Tibial artery (tissue), 4 donors: ENCODE results near the gene MTMR3.

Source experiments
- DNase-seq, 2 donors: peaks; one replicate each; pipeline ENCODE4 v3.0.0-alpha.2; 2019
- H3K27ac ChIP-seq, 2 donors: fragments of 200-600 bp; sonication (generic) in 1 of 2; 1 replicate in 1 of 2; 2 replicates in 1 of 2; pipeline ENCODE4 v1.5.1; 2018 to 2019; ENCODE audit warnings: mild to moderate bottlenecking in 1 of 2
- H3K27me3 ChIP-seq, 2 donors: fragments of 200-600 bp; sonication (generic) in 1 of 2; one replicate each; pipeline versions ENCODE4 v1.5.1 to v1.6.0; 2016 to 2019
- H3K36me3 ChIP-seq, 3 donors: fragments of 200-600 bp; sonication (generic) in 2 of 3; one replicate each; pipeline ENCODE4 v1.5.1; 2016 to 2019; ENCODE audit warnings: mild to moderate bottlenecking in 2 of 3
- H3K4me1 ChIP-seq, 4 donors: fragments of 200-600 bp; sonication (generic) in 2 of 4; 1 replicate in 3 of 4; 2 replicates in 1 of 4; pipeline ENCODE4 v1.5.1; 2016 to 2019
- H3K4me3 ChIP-seq, 2 donors: fragments of 200-600 bp; sonication (generic) in 1 of 2; 1 replicate in 1 of 2; 2 replicates in 1 of 2; pipeline ENCODE4 v1.5.1; 2018 to 2019; ENCODE audit warnings: mild to moderate bottlenecking in 2 of 2
- H3K9me3 ChIP-seq, 3 donors: fragments of 200-600 bp; sonication (generic) in 1 of 3; one replicate each; pipeline ENCODE4 v1.5.1; 2016 to 2019
- intact Hi-C: fragments of 100-400 bp; cut with DNase I; formaldehyde crosslinking; loops from one replicate; pipeline ENCODE4 v1.15.0; 2023; ENCODE audit warnings: low total_unique reads
- TF ChIP-seq, protein P1 (sequence below), 2 experiments: fragments of 200-600 bp in 1 of 2; fragments of 450-650 bp in 1 of 2; IDR thresholded peaks; one replicate each; pipeline ENCODE4 v1.5.1; 2017 to 2019; ENCODE audit warnings: antibody characterized with exemption in 2 of 2, mild to moderate bottlenecking in 1 of 2, moderate library complexity in 1 of 2

Gene MTMR3

DNA sequence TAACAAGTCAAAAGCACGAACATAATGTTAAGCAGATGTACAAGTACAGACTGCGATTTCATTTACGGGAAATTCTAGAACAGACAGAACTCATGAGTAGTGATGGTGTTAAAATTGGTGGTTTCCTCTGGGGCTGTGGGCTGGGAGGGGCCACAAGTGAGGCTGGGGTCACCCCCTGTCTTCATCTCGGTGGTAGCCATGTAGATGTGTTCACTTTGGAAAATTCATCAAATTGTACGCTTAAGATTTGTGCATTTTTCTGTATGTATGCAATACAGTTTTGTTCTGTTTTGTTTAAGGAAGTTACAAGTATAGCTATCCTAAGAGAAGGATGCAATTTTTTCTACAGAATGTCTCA, 44.4 kb upstream of the MTMR3 start:
- H3K4me3 ChIP-seq = peak overlapping the region; percentile 89 to 99
- H3K27me3 ChIP-seq = no peaks in the 10 kb centered on the region
- intact Hi-C loops = loop anchor here (5.0 to 10.0 kb wide), 2 partner anchors 71 to 166 kb away; partner anchors contain the start of genes UQCR10 and ZMAT5
- DNase-seq = no peak
- H3K36me3 ChIP-seq = peaks cover 0 to 15% (median 10%) of the 10 kb centered on the region in 3 donors
- TF ChIP-seq, protein P1, sequence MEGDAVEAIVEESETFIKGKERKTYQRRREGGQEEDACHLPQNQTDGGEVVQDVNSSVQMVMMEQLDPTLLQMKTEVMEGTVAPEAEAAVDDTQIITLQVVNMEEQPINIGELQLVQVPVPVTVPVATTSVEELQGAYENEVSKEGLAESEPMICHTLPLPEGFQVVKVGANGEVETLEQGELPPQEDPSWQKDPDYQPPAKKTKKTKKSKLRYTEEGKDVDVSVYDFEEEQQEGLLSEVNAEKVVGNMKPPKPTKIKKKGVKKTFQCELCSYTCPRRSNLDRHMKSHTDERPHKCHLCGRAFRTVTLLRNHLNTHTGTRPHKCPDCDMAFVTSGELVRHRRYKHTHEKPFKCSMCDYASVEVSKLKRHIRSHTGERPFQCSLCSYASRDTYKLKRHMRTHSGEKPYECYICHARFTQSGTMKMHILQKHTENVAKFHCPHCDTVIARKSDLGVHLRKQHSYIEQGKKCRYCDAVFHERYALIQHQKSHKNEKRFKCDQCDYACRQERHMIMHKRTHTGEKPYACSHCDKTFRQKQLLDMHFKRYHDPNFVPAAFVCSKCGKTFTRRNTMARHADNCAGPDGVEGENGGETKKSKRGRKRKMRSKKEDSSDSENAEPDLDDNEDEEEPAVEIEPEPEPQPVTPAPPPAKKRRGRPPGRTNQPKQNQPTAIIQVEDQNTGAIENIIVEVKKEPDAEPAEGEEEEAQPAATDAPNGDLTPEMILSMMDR (IDR thresholded peaks at IDR 0.05) = no peak
- peak overlapping the region; percentile 66 to 83 for H3K27ac ChIP-seq
- H3K4me1 ChIP-seq = peaks cover 0 to 22% (median 11%) of the 10 kb centered on the region in 4 donors
- H3K9me3 ChIP-seq = no peaks in the 10 kb centered on the region

DNA sequence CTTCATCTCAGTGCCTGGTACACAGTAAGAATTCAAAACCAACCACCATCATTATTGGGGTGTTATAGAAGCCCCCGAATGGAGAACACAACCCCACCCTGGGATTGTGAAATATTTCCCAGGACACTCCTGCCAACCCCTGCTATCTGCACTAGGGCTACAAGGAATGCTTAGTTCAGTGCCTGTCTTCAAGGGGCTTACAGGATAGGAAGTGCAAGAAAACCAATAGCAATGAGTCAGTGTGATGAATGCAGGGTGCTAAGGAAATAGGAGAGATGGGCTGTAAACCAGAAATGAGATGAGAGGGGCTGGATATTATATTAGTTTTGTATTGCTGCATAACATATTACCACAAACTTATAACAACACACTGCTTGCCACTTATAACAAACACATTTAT, 43.9 kb upstream of the MTMR3 start:
- H3K4me1 ChIP-seq = peaks cover 0 to 22% (median 11%) of the 10 kb centered on the region in 4 donors
- H3K27ac ChIP-seq = peak overlapping the region; percentile 66 to 83
- no peak overlapping the region for H3K4me3 ChIP-seq
- TF ChIP-seq, protein P1 (IDR thresholded peaks at IDR 0.05) = no peak
- H3K9me3 ChIP-seq = no peaks in the 10 kb centered on the region
- intact Hi-C loops = loop anchor here (5.0 to 10.0 kb wide), 2 partner anchors 72 to 166 kb away; partner anchors contain the start of genes UQCR10 and ZMAT5
- no peaks in the 10 kb centered on the region for H3K27me3 ChIP-seq
- no peak for DNase-seq
- peaks cover 0 to 10% (median 6%) of the 10 kb centered on the region in 3 donors for H3K36me3 ChIP-seq

DNA sequence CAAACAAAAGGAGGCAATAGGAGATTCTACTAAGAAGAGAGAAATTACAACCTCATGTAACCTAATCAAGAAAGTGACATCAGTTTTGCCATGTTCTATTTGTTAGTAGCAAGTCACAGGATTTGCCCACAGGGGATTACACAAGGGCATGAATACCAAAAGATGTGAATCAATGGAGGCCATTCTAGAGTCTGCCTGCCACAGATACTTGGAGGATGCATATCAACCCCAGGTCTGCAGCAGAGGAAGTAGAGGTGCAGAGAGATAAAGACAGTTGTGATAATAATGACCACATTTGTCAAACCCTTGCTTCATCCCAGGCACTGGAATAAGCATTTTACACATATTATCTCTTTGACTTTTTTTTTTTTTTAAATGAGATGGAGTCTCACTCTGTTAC, 42.5 kb upstream of the MTMR3 start:
- DNase-seq = no peak
- TF ChIP-seq, protein P1 (IDR thresholded peaks at IDR 0.05) = no peak
- H3K9me3 ChIP-seq = no peaks in the 10 kb centered on the region
- H3K4me1 ChIP-seq = peaks cover 0 to 22% (median 11%) of the 10 kb centered on the region in 4 donors
- no peaks in the 10 kb centered on the region for H3K36me3 ChIP-seq
- H3K27ac ChIP-seq = no peak overlapping the region
- intact Hi-C loops = no loop called here
- no peak overlapping the region for H3K4me3 ChIP-seq
- H3K27me3 ChIP-seq = no peaks in the 10 kb centered on the region

DNA sequence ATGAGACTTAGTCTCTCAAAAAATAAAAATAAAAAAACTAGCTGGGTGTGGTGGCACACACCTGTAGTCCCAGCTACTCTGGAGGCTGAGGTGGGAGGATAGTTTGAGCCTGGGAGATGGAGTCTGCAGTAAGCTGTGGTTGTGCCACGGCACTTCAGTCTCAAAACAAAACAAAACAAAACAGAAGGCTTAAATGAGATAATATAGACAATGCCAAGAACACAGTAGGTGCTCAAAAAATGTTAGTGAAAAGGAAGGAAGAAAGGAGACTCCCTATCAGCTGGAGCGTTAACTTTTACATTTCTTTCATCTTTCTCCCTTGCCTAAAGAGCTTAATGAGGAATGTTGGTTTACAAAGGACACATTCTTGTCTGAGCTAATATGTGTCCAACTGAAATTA, 40.8 kb upstream of the MTMR3 start:
- Histone ChIP-seq H3K4me1 (peaks cover 0 to 11% (median 7%) of the 10 kb centered on the region in 4 donors), H3K4me3 (no peak overlapping the region), H3K27me3 (no peaks in the 10 kb centered on the region), H3K27ac (no peak overlapping the region), H3K9me3 (no peaks in the 10 kb centered on the region), H3K36me3 (no peaks in the 10 kb centered on the region)
- TF ChIP-seq, protein P1 (IDR thresholded peaks at IDR 0.05) = no peak
- intact Hi-C loops = no loop called here
- DNase-seq = no peak

DNA sequence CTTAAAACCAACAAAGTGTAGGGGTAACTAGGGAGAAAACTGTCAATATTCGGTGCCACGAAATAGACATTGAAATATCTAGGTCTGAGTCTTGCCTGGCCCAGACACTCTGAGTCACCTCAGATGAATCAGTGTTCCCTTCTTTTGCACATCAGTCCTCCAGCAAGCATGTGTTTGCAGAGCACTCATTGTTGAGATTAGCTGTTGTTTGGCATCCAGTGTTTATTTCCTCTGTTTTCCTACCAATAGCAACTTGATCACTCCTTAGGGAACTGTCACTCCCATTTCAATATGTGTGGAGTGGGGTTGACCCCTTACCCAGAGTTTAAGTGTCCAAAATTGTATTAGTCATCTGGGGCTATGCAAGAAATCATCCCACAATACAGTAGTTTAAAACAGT, 40.2 kb upstream of the MTMR3 start:
- Histone ChIP-seq H3K9me3 (no peaks in the 10 kb centered on the region), H3K4me3 (no peak overlapping the region), H3K27me3 (no peaks in the 10 kb centered on the region), H3K27ac (no peak overlapping the region), H3K4me1 (peaks cover 0 to 6% (median 3%) of the 10 kb centered on the region in 4 donors), H3K36me3 (no peaks in the 10 kb centered on the region)
- peak in 1 of 2 donors; percentile 54 for DNase-seq
- TF ChIP-seq, protein P1 (IDR thresholded peaks at IDR 0.05) = no peak
- intact Hi-C loops = no loop called here

DNA sequence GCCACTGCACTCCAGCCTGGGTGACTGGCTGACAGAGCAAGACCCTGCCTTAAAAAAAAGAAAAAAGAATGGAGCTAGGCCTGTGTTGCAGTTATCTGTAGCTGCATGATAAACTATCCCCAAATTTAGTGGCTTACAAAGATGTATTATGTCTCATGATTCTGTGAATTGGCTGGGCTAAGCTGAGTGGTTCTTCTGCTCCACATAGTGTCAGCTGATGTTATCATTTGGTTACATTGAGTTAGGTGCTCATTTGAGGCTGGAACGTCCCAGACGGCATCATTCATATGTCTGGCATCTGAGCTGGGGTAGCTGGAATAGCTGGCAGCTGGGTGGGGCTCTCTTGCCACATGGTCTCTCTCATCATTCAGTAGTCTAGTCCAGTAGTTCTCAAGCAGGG, 36.7 kb upstream of the MTMR3 start:
- TF ChIP-seq, protein P1 (IDR thresholded peaks at IDR 0.05) = no peak
- Histone ChIP-seq H3K9me3 (no peaks in the 10 kb centered on the region), H3K27ac (no peak overlapping the region), H3K4me3 (no peak overlapping the region), H3K27me3 (no peaks in the 10 kb centered on the region), H3K4me1 (no peaks in the 10 kb centered on the region), H3K36me3 (no peaks in the 10 kb centered on the region)
- no peak for DNase-seq
- intact Hi-C loops = no loop called here
